BLaER1 (cell line): ENCODE data around the gene C5orf24.
"Not testable (repeated sequence)": the region's sequence is repeated elsewhere in the genome, so short reads cannot be mapped to it uniquely, and the experiment has no call there.

ENCODE experiments used
- H3K27ac ChIP-seq: shearing (Covaris generic); formaldehyde crosslinking; 2 replicates; pipeline ENCODE4 v1.8.1; 2022
- H3K27me3 ChIP-seq: shearing (Covaris generic); formaldehyde crosslinking; 2 replicates; pipeline ENCODE4 v1.8.1; 2022
- H3K36me3 ChIP-seq: shearing (Covaris generic); formaldehyde crosslinking; 2 replicates; pipeline ENCODE4 v1.8.1; 2022
- H3K4me1 ChIP-seq: shearing (Covaris generic); formaldehyde crosslinking; 2 replicates; pipeline ENCODE4 v1.8.1; 2022
- H3K4me2 ChIP-seq: shearing (Covaris generic); formaldehyde crosslinking; 2 replicates; pipeline ENCODE4 v1.8.1; 2022
- H3K4me3 ChIP-seq: shearing (Covaris generic); formaldehyde crosslinking; 2 replicates; pipeline ENCODE4 v1.8.1; 2022
- H3K9ac ChIP-seq: shearing (Covaris generic); formaldehyde crosslinking; 2 replicates; pipeline ENCODE4 v1.8.1; 2022
- H3K9me3 ChIP-seq: shearing (Covaris generic); formaldehyde crosslinking; 2 replicates; pipeline ENCODE4 v1.8.1; 2022
- H4K20me1 ChIP-seq: shearing (Covaris generic); formaldehyde crosslinking; 2 replicates; pipeline ENCODE4 v1.8.1; 2022
- Cebpa-rat ChIP-seq: shearing (Covaris generic); IDR thresholded peaks from 2 replicates; pipeline ENCODE4 v1.8.1; 2022

Gene C5orf24

GRCh38 chr5:134851307-134851923, 5.6 kb downstream of the C5orf24 start:
- no peak overlapping the region for H3K9ac ChIP-seq
- no peaks in the 10 kb centered on the region for H3K9me3 ChIP-seq
- peaks cover 82% of the 10 kb centered on the region for H3K36me3 ChIP-seq
- no peak overlapping the region for H3K4me3 ChIP-seq
- H3K4me2 ChIP-seq = peak overlapping the region; percentile 26; the same call in 1 of the 2 replicates
- H4K20me1 ChIP-seq = peaks cover 93% of the 10 kb centered on the region
- no peak for TF ChIP-seq Cebpa-rat
- no peaks in the 10 kb centered on the region for H3K27me3 ChIP-seq
- H3K27ac ChIP-seq = no peak overlapping the region
- H3K4me1 ChIP-seq = peaks cover 26% of the 10 kb centered on the region

GRCh38 chr5:134856465-134856864, 10.7 kb downstream of the C5orf24 start:
- H3K9ac ChIP-seq, H3K4me1 ChIP-seq, H3K27ac ChIP-seq, H3K4me2 ChIP-seq, H3K9me3 ChIP-seq, H3K4me3 ChIP-seq, H3K27me3 ChIP-seq: not testable (repeated sequence)
- H4K20me1 ChIP-seq = peaks cover 69% of the 10 kb centered on the region
- H3K36me3 ChIP-seq = peaks cover 87% of the 10 kb centered on the region

- Histone ChIP-seq H3K9me3 (no peaks in the 10 kb centered on the region), H3K36me3 (peaks cover 84% of the 10 kb centered on the region), H3K9ac (no peak overlapping the region), H3K4me1 (no peaks in the 10 kb centered on the region), H3K4me2 (no peak overlapping the region), H3K27ac (no peak overlapping the region), H3K4me3 (no peak overlapping the region), H3K27me3 (no peaks in the 10 kb centered on the region), H4K20me1 (peaks cover 60% of the 10 kb centered on the region)
- no peak for TF ChIP-seq Cebpa-rat
Observed at GRCh38 chr5:134857401-134857800, 11.6 kb downstream of the C5orf24 start.

- Histone ChIP-seq H3K36me3 (peaks cover 29% of the 10 kb centered on the region), H3K9me3 (no peaks in the 10 kb centered on the region), H3K9ac (no peak overlapping the region), H3K4me3 (no peak overlapping the region), H3K4me1 (no peaks in the 10 kb centered on the region), H4K20me1 (no peaks in the 10 kb centered on the region; the same call in 1 of the 2 replicates), H3K27me3 (no peaks in the 10 kb centered on the region), H3K4me2 (no peak overlapping the region), H3K27ac (no peak overlapping the region)
- TF ChIP-seq Cebpa-rat = no peak
Observed at GRCh38 chr5:134864707-134865106, 18.9 kb downstream of the C5orf24 start.

GRCh38 chr5:134873494-134873893, 27.7 kb downstream of the C5orf24 start:
- Histone ChIP-seq H3K36me3 (no peaks in the 10 kb centered on the region), H3K27me3 (no peaks in the 10 kb centered on the region), H3K9me3 (no peaks in the 10 kb centered on the region), H3K4me1 (peaks cover 32% of the 10 kb centered on the region), H4K20me1 (peaks cover 5% of the 10 kb centered on the region; the same call in 1 of the 2 replicates), H3K27ac (peak overlapping the region; percentile 95), H3K4me3 (peak overlapping the region; percentile 94), H3K4me2 (peak overlapping the region; percentile 94), H3K9ac (no peak overlapping the region)
- no peak for TF ChIP-seq Cebpa-rat

- peak within 1 kb of the TSS; percentile 95 for H3K27ac ChIP-seq
- H3K4me2 ChIP-seq = peak within 1 kb of the TSS; percentile 94
- H3K4me1 ChIP-seq = peaks cover 32% of the 10 kb centered on the region
- peak within 1 kb of the TSS; percentile 96 for H3K9ac ChIP-seq
- H4K20me1 ChIP-seq = peaks cover 5% of the 10 kb centered on the region; the same call in 1 of the 2 replicates
- H3K27me3 ChIP-seq = no peaks in the 10 kb centered on the region
- peak within 1 kb of the TSS; percentile 94 for H3K4me3 ChIP-seq
- TF ChIP-seq Cebpa-rat = no peak
- no peaks in the 10 kb centered on the region for H3K36me3 ChIP-seq
- H3K9me3 ChIP-seq = no peaks in the 10 kb centered on the region
Observed at GRCh38 chr5:134873987-134874830, 28.4 kb downstream of the C5orf24 start, which contains the start of gene TXNDC15. TXNDC15 (plus strand) TSS chr5:134874371; CDS start chr5:134874428, 57 bp downstream.

- H3K4me1 ChIP-seq = peaks cover 40% of the 10 kb centered on the region
- H3K27me3 ChIP-seq = no peaks in the 10 kb centered on the region
- H3K9me3 ChIP-seq = no peaks in the 10 kb centered on the region
- peak overlapping the region; percentile 94 for H3K4me3 ChIP-seq
- peak overlapping the region; percentile 94 for H3K4me2 ChIP-seq
- H3K27ac ChIP-seq = peak overlapping the region; percentile 95
- peak overlapping the region; percentile 96 for H3K9ac ChIP-seq
- H3K36me3 ChIP-seq = peaks cover 6% of the 10 kb centered on the region; the same call in 1 of the 2 replicates
- TF ChIP-seq Cebpa-rat = no peak
- peaks cover 5% of the 10 kb centered on the region; the same call in 1 of the 2 replicates for H4K20me1 ChIP-seq
Observed at GRCh38 chr5:134874831-134875655, 29.3 kb downstream of the C5orf24 start.

- TF ChIP-seq Cebpa-rat = no peak
- Histone ChIP-seq H3K9ac (no peak overlapping the region), H4K20me1 (peaks cover 5% of the 10 kb centered on the region; the same call in 1 of the 2 replicates), H3K4me2 (peak overlapping the region; percentile 94; the same call in 1 of the 2 replicates), H3K9me3 (0 out of 2 replicates have a peak, but pooled peaks cover 5% of the 10 kb centered on the region), H3K4me1 (peaks cover 40% of the 10 kb centered on the region), H3K27me3 (no peaks in the 10 kb centered on the region), H3K4me3 (no peak overlapping the region), H3K27ac (no peak overlapping the region), H3K36me3 (peaks cover 6% of the 10 kb centered on the region; the same call in 1 of the 2 replicates)
Observed at GRCh38 chr5:134877159-134877558, 31.4 kb downstream of the C5orf24 start.

GRCh38 chr5:134878403-134878802, 32.6 kb downstream of the C5orf24 start:
- no peak overlapping the region for H3K4me2 ChIP-seq
- no peak overlapping the region for H3K9ac ChIP-seq
- H3K27me3 ChIP-seq = no peaks in the 10 kb centered on the region
- H3K36me3 ChIP-seq = peaks cover 6% of the 10 kb centered on the region; the same call in 1 of the 2 replicates
- H3K4me3 ChIP-seq = no peak overlapping the region
- TF ChIP-seq Cebpa-rat = 0 out of 2 replicates have a peak, but pooled peaks have one; percentile 12
- H3K27ac ChIP-seq = no peak overlapping the region
- 0 out of 2 replicates have a peak, but pooled peaks cover 5% of the 10 kb centered on the region for H3K9me3 ChIP-seq
- peaks cover 38% of the 10 kb centered on the region for H3K4me1 ChIP-seq
- peaks cover 5% of the 10 kb centered on the region; the same call in 1 of the 2 replicates for H4K20me1 ChIP-seq
